ENCODE data around the gene AFG1L. TPM values are rescaled to one million over a fixed set of nuclear protein-coding genes. Genes with fewer than 3 reads are reported as not detected.

Gene AFG1L
- total and polyA plus RNA-seq, 12 donors = 2.5 to 13.5 (median 6.6) TPM

GRCh38 chr6:108438918-108439317, 144.1 kb downstream of the AFG1L start:
- no peak for TF ChIP-seq POLR2A (IDR thresholded peaks at IDR 0.05)
- TF ChIP-seq, protein P1, sequence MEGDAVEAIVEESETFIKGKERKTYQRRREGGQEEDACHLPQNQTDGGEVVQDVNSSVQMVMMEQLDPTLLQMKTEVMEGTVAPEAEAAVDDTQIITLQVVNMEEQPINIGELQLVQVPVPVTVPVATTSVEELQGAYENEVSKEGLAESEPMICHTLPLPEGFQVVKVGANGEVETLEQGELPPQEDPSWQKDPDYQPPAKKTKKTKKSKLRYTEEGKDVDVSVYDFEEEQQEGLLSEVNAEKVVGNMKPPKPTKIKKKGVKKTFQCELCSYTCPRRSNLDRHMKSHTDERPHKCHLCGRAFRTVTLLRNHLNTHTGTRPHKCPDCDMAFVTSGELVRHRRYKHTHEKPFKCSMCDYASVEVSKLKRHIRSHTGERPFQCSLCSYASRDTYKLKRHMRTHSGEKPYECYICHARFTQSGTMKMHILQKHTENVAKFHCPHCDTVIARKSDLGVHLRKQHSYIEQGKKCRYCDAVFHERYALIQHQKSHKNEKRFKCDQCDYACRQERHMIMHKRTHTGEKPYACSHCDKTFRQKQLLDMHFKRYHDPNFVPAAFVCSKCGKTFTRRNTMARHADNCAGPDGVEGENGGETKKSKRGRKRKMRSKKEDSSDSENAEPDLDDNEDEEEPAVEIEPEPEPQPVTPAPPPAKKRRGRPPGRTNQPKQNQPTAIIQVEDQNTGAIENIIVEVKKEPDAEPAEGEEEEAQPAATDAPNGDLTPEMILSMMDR (IDR thresholded peaks at IDR 0.05) = no peak
- no peaks in the 10 kb centered on the region for H3K27me3 ChIP-seq
- intact Hi-C loops (cut with DNase I) = no loop called here
- no peak overlapping the region for H3K4me3 ChIP-seq
- 53 to 66% (median 60%) methylated on average over 8 of the region's 8 CpGs for WGBS, 4 donors
- no peaks in the 10 kb centered on the region for H3K4me1 ChIP-seq (replicated peaks in 1 of 2)
- DNase-seq = no peak
- no peaks in the 10 kb centered on the region for H3K9me3 ChIP-seq (replicated peaks in 1 of 3)
- H3K27ac ChIP-seq = no peak overlapping the region
- no peaks in the 10 kb centered on the region for H3K36me3 ChIP-seq (replicated peaks in 1 of 2)

- H3K27ac ChIP-seq = no peak overlapping the region
- H3K4me1 ChIP-seq (replicated peaks in 1 of 2) = no peaks in the 10 kb centered on the region
- TF ChIP-seq, protein P1 (IDR thresholded peaks at IDR 0.05) = no peak
- no peak for TF ChIP-seq POLR2A (IDR thresholded peaks at IDR 0.05)
- DNase-seq = no peak
- H3K4me3 ChIP-seq = no peak overlapping the region
- no peaks in the 10 kb centered on the region for H3K9me3 ChIP-seq (replicated peaks in 1 of 3)
- H3K36me3 ChIP-seq (replicated peaks in 1 of 2) = no peaks in the 10 kb centered on the region
- intact Hi-C loops (cut with DNase I) = no loop called here
- no peaks in the 10 kb centered on the region for H3K27me3 ChIP-seq
Measured at GRCh38 chr6:108441141-108441540, 146.3 kb downstream of the AFG1L start.

DNA sequence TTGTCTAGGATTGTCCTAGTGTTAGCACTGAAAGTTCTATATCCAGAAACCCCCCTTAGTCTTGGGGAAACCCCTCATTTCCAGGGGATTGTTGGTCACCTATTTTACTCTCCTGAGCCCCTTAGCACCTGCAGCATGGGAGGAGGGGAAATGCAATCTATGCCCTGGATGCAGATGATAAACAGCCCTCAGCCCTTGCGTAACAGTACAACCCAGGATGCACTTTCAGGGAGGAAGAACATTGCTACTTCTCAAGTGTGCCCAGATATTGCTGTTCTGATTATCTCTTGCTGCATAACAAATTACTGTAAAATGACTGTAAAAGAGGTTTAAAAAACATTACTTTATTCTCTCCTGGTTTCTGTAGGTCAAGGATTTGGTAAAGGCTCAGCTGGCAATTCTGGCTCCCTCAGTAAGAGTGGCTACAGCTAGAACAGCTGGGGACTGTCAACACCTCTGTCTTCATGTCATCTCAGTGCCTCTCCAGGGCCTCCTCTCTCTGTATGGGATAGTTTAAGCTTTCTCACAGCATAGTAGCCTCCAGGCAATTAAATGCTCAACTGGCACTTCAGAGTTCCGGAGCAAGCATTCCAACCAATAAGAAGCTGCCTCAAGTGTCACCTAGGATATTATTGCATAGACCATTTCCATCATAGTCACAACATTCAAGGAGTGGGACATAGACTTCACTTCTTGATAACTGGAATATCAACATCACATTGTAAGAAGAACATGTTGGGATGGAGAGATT, 148.1 kb downstream of the AFG1L start:
- H3K4me1 ChIP-seq (replicated peaks in 1 of 2) = no peaks in the 10 kb centered on the region
- intact Hi-C loops (cut with DNase I) = no loop called here
- WGBS, 4 donors = 93 to 100% (median 95%) methylated on average over 2 of the region's 2 CpGs
- H3K27me3 ChIP-seq = no peaks in the 10 kb centered on the region
- TF ChIP-seq, protein P1 (IDR thresholded peaks at IDR 0.05) = no peak
- TF ChIP-seq POLR2A (IDR thresholded peaks at IDR 0.05) = no peak
- no peaks in the 10 kb centered on the region for H3K9me3 ChIP-seq (replicated peaks in 1 of 3)
- H3K27ac ChIP-seq = no peak overlapping the region
- DNase-seq = no peak
- H3K36me3 ChIP-seq (replicated peaks in 1 of 2) = no peaks in the 10 kb centered on the region
- H3K4me3 ChIP-seq = no peak overlapping the region

GRCh38 chr6:108446629-108447150, 151.8 kb downstream of the AFG1L start:
- Histone ChIP-seq H3K36me3 (replicated peaks in 1 of 2) (no peaks in the 10 kb centered on the region), H3K9me3 (replicated peaks in 1 of 3) (no peaks in the 10 kb centered on the region), H3K27ac (no peak overlapping the region), H3K27me3 (no peaks in the 10 kb centered on the region), H3K4me1 (replicated peaks in 1 of 2) (no peaks in the 10 kb centered on the region), H3K4me3 (no peak overlapping the region)
- intact Hi-C loops (cut with DNase I) = no loop called here
- no peak for DNase-seq
- WGBS, 4 donors = 93 to 97% (median 94%) methylated on average over 3 of the region's 3 CpGs
- no peak for TF ChIP-seq POLR2A (IDR thresholded peaks at IDR 0.05)
- TF ChIP-seq, protein P1 (IDR thresholded peaks at IDR 0.05) = no peak

Measured in adrenal gland (tissue), 12 donors.